Stomach (tissue), 4 donors: ENCODE measurements around the gene STIM1.

Source experiments
- CTCF ChIP-seq, 7 experiments: fragments of 450-650 bp in 4 of 7; fragments of 200-600 bp in 3 of 7; sonication (generic) in 3 of 7; IDR thresholded peaks; one replicate each; pipeline ENCODE4 v1.5.1; 2016 to 2019; ENCODE audit warnings: antibody characterized with exemption in 7 of 7, control low read depth in 2 of 7, mild to moderate bottlenecking in 1 of 7
- EP300 ChIP-seq: sonication (generic); formaldehyde crosslinking; IDR thresholded peaks from one replicate; pipeline ENCODE4 v1.6.1; 2017; ENCODE audit warnings: antibody characterized with exemption
- POLR2A ChIP-seq, 4 donors: fragments of 450-650 bp; IDR thresholded peaks; one replicate each; pipeline ENCODE4 v1.6.1; 2016; ENCODE audit warnings: antibody characterized with exemption in 4 of 4, control low read depth in 2 of 4, mild to moderate bottlenecking in 1 of 4, moderate library complexity in 1 of 4

GRCh38 chr11:3913921-3914320 is 58.5 kb downstream of the STIM1 start:
- TF ChIP-seq CTCF (IDR thresholded peaks at IDR 0.05), result no peak
- TF ChIP-seq EP300, result no peak
- TF ChIP-seq POLR2A (IDR thresholded peaks at IDR 0.05), result no peak
